Activated T-helper 1 cell treated with Interleukin-2 at 50 U/mL for 16 hours (primary cell): ENCODE measurements around the gene MARK1.

Experiments used
- DNase-seq: peaks from one replicate; pipeline ENCODE4 v3.0.0-alpha.2; 2020; ENCODE audit warnings: low read depth

The MARK1 gene

DNA sequence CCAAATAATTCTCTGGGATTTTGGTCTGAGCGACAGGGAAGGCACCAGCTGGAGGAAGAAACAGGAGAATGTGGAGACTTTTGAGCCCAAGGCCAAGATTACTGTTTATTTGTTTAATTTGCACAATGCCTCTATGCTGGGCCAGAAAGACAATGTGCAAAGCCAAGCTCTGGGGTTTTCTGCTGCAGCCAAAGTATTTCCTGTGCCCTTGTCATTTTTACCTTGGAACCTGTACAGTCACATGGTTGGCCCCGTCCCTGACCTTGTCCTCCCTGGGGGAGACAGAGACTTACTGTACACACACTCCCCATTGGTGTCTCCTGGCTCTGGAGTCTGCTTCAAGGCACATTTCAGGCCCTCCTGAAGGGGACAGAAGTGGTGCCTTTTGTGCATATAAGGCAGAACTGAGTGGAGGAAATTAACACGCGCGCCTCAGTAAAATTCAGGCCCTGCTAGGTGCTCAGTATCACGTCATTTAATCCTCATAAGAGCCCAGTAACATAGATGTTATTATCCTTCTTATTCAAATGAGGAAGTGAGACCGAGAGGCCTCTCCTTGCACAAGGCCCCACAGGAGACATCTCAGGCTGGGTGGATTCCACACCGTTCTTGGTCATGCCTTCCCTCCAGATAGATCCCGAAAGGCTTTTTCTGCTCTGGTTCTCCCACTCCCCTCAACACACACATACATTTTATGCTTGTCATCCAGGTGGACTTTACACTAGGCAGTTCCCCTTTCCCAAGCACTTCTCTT lies 183.3 kb downstream of the MARK1 start:
- DNase-seq, result no peak
